GM12878 (cell line): ENCODE measurements around the gene RPS19BP1. TPM values are rescaled to one million over a fixed set of nuclear protein-coding genes. Genes with fewer than 3 reads are reported as not detected.

Experiments used
- ATAC-seq: fragments of 200-7000 bp; cut with Tn5 transposase; 3 replicates; pipeline ENCODE4 v1.9.1; 2020; ENCODE audit warnings: mild to moderate bottlenecking, moderate library complexity
- BruUV-seq: library from RNA; stranded (reverse); fragments of 400-500 nt; replicated peaks from 2 replicates; lab custom pipeline; 2021; lab: Mats Ljungman, UMichigan
- CTCF ChIA-PET: fragments of 300-600 bp; sonication (Branson Sonifier 250); formaldehyde crosslinking; extraction: SDS; loops from one replicate; lab custom pipeline; 2021; ENCODE audit warnings: inconsistent platforms; lab: Yijun Ruan, JAX
- POLR2A ChIA-PET: fragments of 350-600 bp; formaldehyde crosslinking; extraction: SDS; loops from one replicate; lab custom pipeline; 2021; ENCODE audit warnings: inconsistent platforms; lab: Charles Lee
- RAD21 ChIA-PET: fragments of 300-600 bp; sonication (Branson Sonifier 250); formaldehyde crosslinking; loops from one replicate; lab custom pipeline; 2023; ENCODE audit warnings: antibody characterized with exemption; ENCODE audit not compliant: unreplicated experiment; lab: Charles Lee
- SMC1A ChIA-PET: fragments of 300-600 bp; sonication (Branson Sonifier 250); formaldehyde crosslinking; loops from one replicate; lab custom pipeline; 2023; ENCODE audit not compliant: unreplicated experiment, uncharacterized antibody; lab: Charles Lee
- DNase-seq: peaks from one replicate; pipeline ENCODE4 v3.0.0-alpha.2; 2011; ENCODE audit warnings: low read depth, low spot score
- FAIRE-seq: peaks from 3 replicates; lab custom pipeline; 2011; peaks lifted over from hg19 to GRCh38; lab: Jason Lieb, UNC
- H2AFZ ChIP-seq: 2 replicates; pipeline ENCODE4 v1.6.0; 2011; ENCODE audit warnings: low read depth, low read length, control low read depth; ENCODE audit not compliant: control insufficient read depth
- H3K27ac ChIP-seq: 2 replicates; pipeline ENCODE4 v1.5.1; 2011; ENCODE audit warnings: control low read depth; ENCODE audit not compliant: control insufficient read depth, insufficient read depth
- H3K27me3 ChIP-seq, 2 experiments: replicated peaks in 1 of 2; 2 replicates each; pipeline versions ENCODE4 v1.6.0 to v1.6.1; 2011; ENCODE audit warnings: low read length in 1 of 2; ENCODE audit not compliant: control insufficient read depth in 2 of 2, insufficient read depth in 2 of 2
- H3K36me3 ChIP-seq, 2 experiments: 2 replicates each; pipeline ENCODE4 v1.5.1; 2011; ENCODE audit warnings: low read length in 1 of 2; ENCODE audit not compliant: control insufficient read depth in 2 of 2, insufficient read depth in 2 of 2
- H3K4me1 ChIP-seq: 2 replicates; pipeline ENCODE4 v1.6.1; 2011; ENCODE audit warnings: mild to moderate bottlenecking, low read length, moderate library complexity, mixed read lengths; ENCODE audit not compliant: control insufficient read depth, insufficient read depth
- H3K4me2 ChIP-seq: 2 replicates; pipeline ENCODE4 v1.6.0; 2011; ENCODE audit warnings: control low read depth; ENCODE audit not compliant: control insufficient read depth, insufficient read depth
- H3K4me3 ChIP-seq: fragments of 200-600 bp; sonication (generic); 2 replicates; pipeline ENCODE4 v1.5.1; 2016
- H3K79me2 ChIP-seq: 2 replicates; pipeline ENCODE4 v1.6.0; 2011; ENCODE audit warnings: low read length; ENCODE audit not compliant: control insufficient read depth, insufficient read depth
- H3K9ac ChIP-seq: 2 replicates; pipeline ENCODE4 v1.8.0; 2011; ENCODE audit warnings: low read length, control low read depth, mixed read lengths; ENCODE audit not compliant: control insufficient read depth, insufficient read depth
- H3K9me3 ChIP-seq: replicated peaks from 3 replicates; pipeline ENCODE4 v1.5.1; 2011; ENCODE audit warnings: mild to moderate bottlenecking, low read length; ENCODE audit not compliant: control insufficient read depth, insufficient read depth
- H4K20me1 ChIP-seq: 2 replicates; pipeline ENCODE4 v1.6.0; 2011; ENCODE audit not compliant: control insufficient read depth, insufficient read depth
- ATF7 ChIP-seq: fragments of 450-650 bp; IDR thresholded peaks from 2 replicates; pipeline ENCODE4 v1.6.1; 2016; ENCODE audit warnings: low read depth, mild to moderate bottlenecking
- CBX5 ChIP-seq: sonication (generic); IDR thresholded peaks from 2 replicates; pipeline ENCODE4 v1.6.1; 2016; ENCODE audit warnings: low read depth, moderate library complexity, mild to moderate bottlenecking, inconsistent platforms
- CREM ChIP-seq: IDR thresholded peaks from 2 replicates; pipeline ENCODE4 v1.6.1; 2014; ENCODE audit warnings: antibody characterized with exemption, low read depth
- EZH2 ChIP-seq: IDR thresholded peaks from 2 replicates; pipeline ENCODE4 v1.6.1; 2012; ENCODE audit warnings: low read depth, mild to moderate bottlenecking, control low read depth, inconsistent platforms, low read length, borderline replicate concordance; ENCODE audit not compliant: control insufficient read depth
- JUNB ChIP-seq: IDR thresholded peaks from 2 replicates; pipeline ENCODE4 v1.6.1; 2016; ENCODE audit warnings: antibody characterized with exemption, mild to moderate bottlenecking
- KLF5 ChIP-seq: fragments of 450-650 bp; IDR thresholded peaks from 2 replicates; pipeline ENCODE4 v1.6.1; 2014; ENCODE audit warnings: mild to moderate bottlenecking; ENCODE audit not compliant: partially characterized antibody
- MTA3 ChIP-seq: IDR thresholded peaks from 2 replicates; pipeline ENCODE4 v1.6.1; 2012; ENCODE audit warnings: low read length, inconsistent platforms, borderline replicate concordance
- MYC ChIP-seq: IDR thresholded peaks from 2 replicates; pipeline ENCODE4 v1.6.1; 2011; ENCODE audit warnings: mild to moderate bottlenecking, low read length, moderate library complexity, inconsistent platforms; ENCODE audit not compliant: insufficient read depth, insufficient replicate concordance, insufficient read length, severe bottlenecking
- PAX8 ChIP-seq: fragments of 450-650 bp; IDR thresholded peaks from 2 replicates; pipeline ENCODE4 v1.6.1; 2017; ENCODE audit warnings: mild to moderate bottlenecking, moderate library complexity
- RB1 ChIP-seq: fragments of 450-650 bp; formaldehyde crosslinking; IDR thresholded peaks from 2 replicates; pipeline ENCODE4 v1.6.1; 2017; ENCODE audit warnings: mild to moderate bottlenecking, borderline replicate concordance
- RFX5 ChIP-seq: IDR thresholded peaks from 2 replicates; pipeline ENCODE4 v1.6.1; 2011; ENCODE audit warnings: low read depth, low read length, improper control_type of control experiment
- SIN3A ChIP-seq: IDR thresholded peaks from 2 replicates; pipeline ENCODE4 v1.6.1; 2012; ENCODE audit warnings: low read depth, low read length, improper control_type of control experiment
- TCF3 ChIP-seq: IDR thresholded peaks from 2 replicates; pipeline ENCODE4 v1.6.1; 2012; ENCODE audit warnings: low read depth, mild to moderate bottlenecking, low read length, borderline replicate concordance; ENCODE audit not compliant: insufficient read depth
- ZNF384 ChIP-seq: IDR thresholded peaks from 2 replicates; pipeline ENCODE4 v1.6.1; 2012; ENCODE audit warnings: low read depth, mild to moderate bottlenecking, low read length, improper control_type of control experiment, borderline replicate concordance
- WGBS: methylation state at CpG from one replicate; pipeline ENCODE4 v1.1.6; 2016; ENCODE audit warnings: low lambda C conversion rate; ENCODE audit not compliant: insufficient replicate concordance, insufficient coverage; ENCODE audit errors: missing lambda C conversion rate; 5-methylcytosine and 5-hydroxymethylcytosine counted together
- in situ Hi-C: fragments of 300-500 bp; cut with MboI; formaldehyde crosslinking; loops from 9 replicates; pipeline ENCODE4 v1.14.3; 2018; ENCODE audit warnings: mixed read lengths
- intact Hi-C: fragments of 100-400 bp; cut with micrococcal nuclease; formaldehyde crosslinking; loops from one replicate; pipeline ENCODE4 v1.14.2; 2022; ENCODE audit not compliant: unreplicated experiment
- polyA plus RNA-seq, 11 experiments: library from polyadenylated mRNA; depleted of rRNA in 4 of 11; unstranded in 6 of 11; stranded (reverse) in 5 of 11; fragments of >200 nt; fragmentation: Nextera tagmentation in 4 of 11; fragmentation: Illumina TruSeq in 1 of 11; extraction: Ambion mirVana in 4 of 11; extraction: Trizol in 1 of 11; gene quantifications; 1 replicate in 1 of 11; 2 replicates in 10 of 11; pipeline versions ENCODE4 v1.2.1 to v1.2.3, GENCODE V29; 2011 to 2016; ENCODE audit warnings: inconsistent platforms in 2 of 11, missing spikeins in 2 of 11, low read depth in 1 of 11
- total RNA-seq, 4 experiments: library from RNA; depleted of rRNA in 3 of 4; stranded (reverse); fragments of >200 nt in 3 of 4; fragmentation: Illumina TruSeq in 1 of 4; extraction: Trizol in 1 of 4; gene quantifications; 2 replicates each; pipeline versions ENCODE4 v1.2.1 to v1.2.3, GENCODE V29; 2013 to 2021
- TF ChIP-seq, protein P1 (sequence below): fragments of 450-650 bp; formaldehyde crosslinking; IDR thresholded peaks from 2 replicates; pipeline ENCODE4 v1.5.0; 2022; ENCODE audit warnings: mild to moderate bottlenecking, missing genetic modification characterization
- TF ChIP-seq, protein P2 (sequence below): IDR thresholded peaks from 2 replicates; pipeline ENCODE4 v1.6.1; 2012; ENCODE audit warnings: low read length, inconsistent platforms
- TF ChIP-seq, protein P3 (sequence below): fragments of 450-650 bp; IDR thresholded peaks from 2 replicates; pipeline ENCODE4 v1.6.1; 2016; ENCODE audit warnings: mild to moderate bottlenecking
- TF ChIP-seq, protein P4 (sequence below): IDR thresholded peaks from 2 replicates; pipeline ENCODE4 v1.6.1; 2011; ENCODE audit warnings: borderline replicate concordance, low read depth, mild to moderate bottlenecking, moderate library complexity, mixed read lengths, low read length; ENCODE audit not compliant: insufficient read depth; ENCODE audit errors: extremely low read length

RPS19BP1 gene
- total and polyA plus RNA-seq, 10 of the 15 experiments (the other 5 are each of a cell fraction or from before 2014, with no cell fraction given): 2.7 to 206 (median 78.6) TPM

DNA sequence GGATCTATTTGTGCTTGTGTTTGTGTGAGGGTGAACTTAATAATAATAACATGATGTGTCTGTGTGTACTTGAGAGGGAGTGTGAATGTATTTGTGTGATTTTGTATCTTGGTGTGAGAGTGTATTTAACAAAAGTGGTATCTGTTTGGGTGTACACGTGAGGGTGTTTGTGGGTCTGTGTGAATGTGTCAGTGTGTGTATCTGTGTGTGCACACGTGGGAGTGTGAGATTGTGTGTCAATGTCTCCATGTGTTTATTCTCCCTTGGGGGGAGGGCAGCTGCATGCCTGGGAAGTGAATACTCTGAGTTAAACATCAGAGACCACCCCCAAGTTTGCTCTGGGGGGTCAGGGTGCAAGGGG is 15.0 kb upstream of the RPS19BP1 start:
- Histone ChIP-seq H3K27me3 (peaks cover 3 to 4% of the 10 kb centered on the region in 2 experiments; a peak in 2 of 4 replicates), H2AFZ (no peak overlapping the region), H4K20me1 (no peaks in the 10 kb centered on the region), H3K4me2 (no peak overlapping the region), H3K79me2 (no peaks in the 10 kb centered on the region), H3K27ac (no peak overlapping the region), H3K4me3 (no peak overlapping the region), H3K36me3 (no peaks in the 10 kb centered on the region), H3K9ac (no peak overlapping the region), H3K4me1 (no peaks in the 10 kb centered on the region), H3K9me3 (no peaks in the 10 kb centered on the region)
- POLR2A ChIA-PET: no interaction called here
- FAIRE-seq (no peak), ATAC-seq (no peak), DNase-seq (no peak)
- RAD21 ChIA-PET: no interaction called here
- intact Hi-C loops: no loop called here
- CTCF ChIA-PET: interaction anchor here (14.5 kb wide), 1 partner anchor 475 kb away, joined by 157 read pairs; no protein-coding TSS in a partner anchor
- TF ChIP-seq, protein P1, sequence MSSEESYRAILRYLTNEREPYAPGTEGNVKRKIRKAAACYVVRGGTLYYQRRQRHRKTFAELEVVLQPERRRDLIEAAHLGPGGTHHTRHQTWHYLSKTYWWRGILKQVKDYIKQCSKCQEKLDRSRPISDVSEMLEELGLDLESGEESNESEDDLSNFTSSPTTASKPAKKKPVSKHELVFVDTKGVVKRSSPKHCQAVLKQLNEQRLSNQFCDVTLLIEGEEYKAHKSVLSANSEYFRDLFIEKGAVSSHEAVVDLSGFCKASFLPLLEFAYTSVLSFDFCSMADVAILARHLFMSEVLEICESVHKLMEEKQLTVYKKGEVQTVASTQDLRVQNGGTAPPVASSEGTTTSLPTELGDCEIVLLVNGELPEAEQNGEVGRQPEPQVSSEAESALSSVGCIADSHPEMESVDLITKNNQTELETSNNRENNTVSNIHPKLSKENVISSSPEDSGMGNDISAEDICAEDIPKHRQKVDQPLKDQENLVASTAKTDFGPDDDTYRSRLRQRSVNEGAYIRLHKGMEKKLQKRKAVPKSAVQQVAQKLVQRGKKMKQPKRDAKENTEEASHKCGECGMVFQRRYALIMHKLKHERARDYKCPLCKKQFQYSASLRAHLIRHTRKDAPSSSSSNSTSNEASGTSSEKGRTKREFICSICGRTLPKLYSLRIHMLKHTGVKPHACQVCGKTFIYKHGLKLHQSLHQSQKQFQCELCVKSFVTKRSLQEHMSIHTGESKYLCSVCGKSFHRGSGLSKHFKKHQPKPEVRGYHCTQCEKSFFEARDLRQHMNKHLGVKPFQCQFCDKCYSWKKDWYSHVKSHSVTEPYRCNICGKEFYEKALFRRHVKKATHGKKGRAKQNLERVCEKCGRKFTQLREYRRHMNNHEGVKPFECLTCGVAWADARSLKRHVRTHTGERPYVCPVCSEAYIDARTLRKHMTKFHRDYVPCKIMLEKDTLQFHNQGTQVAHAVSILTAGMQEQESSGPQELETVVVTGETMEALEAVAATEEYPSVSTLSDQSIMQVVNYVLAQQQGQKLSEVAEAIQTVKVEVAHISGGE: no peak
- no peak for TF ChIP-seq EZH2
- TF ChIP-seq RFX5: no peak
- no peak for TF ChIP-seq MYC
- TF ChIP-seq ATF7: no peak
- no peak for TF ChIP-seq SIN3A
- no peak for TF ChIP-seq RB1
- no peak for TF ChIP-seq TCF3
- TF ChIP-seq CBX5: no peak
- no peak for TF ChIP-seq KLF5
- no peak for TF ChIP-seq PAX8
- TF ChIP-seq, protein P2, sequence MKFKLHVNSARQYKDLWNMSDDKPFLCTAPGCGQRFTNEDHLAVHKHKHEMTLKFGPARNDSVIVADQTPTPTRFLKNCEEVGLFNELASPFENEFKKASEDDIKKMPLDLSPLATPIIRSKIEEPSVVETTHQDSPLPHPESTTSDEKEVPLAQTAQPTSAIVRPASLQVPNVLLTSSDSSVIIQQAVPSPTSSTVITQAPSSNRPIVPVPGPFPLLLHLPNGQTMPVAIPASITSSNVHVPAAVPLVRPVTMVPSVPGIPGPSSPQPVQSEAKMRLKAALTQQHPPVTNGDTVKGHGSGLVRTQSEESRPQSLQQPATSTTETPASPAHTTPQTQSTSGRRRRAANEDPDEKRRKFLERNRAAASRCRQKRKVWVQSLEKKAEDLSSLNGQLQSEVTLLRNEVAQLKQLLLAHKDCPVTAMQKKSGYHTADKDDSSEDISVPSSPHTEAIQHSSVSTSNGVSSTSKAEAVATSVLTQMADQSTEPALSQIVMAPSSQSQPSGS: no peak
- TF ChIP-seq, protein P3, sequence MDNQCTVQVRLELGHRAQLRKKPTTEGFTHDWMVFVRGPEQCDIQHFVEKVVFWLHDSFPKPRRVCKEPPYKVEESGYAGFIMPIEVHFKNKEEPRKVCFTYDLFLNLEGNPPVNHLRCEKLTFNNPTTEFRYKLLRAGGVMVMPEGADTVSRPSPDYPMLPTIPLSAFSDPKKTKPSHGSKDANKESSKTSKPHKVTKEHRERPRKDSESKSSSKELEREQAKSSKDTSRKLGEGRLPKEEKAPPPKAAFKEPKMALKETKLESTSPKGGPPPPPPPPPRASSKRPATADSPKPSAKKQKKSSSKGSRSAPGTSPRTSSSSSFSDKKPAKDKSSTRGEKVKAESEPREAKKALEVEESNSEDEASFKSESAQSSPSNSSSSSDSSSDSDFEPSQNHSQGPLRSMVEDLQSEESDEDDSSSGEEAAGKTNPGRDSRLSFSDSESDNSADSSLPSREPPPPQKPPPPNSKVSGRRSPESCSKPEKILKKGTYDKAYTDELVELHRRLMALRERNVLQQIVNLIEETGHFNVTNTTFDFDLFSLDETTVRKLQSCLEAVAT: no peak
- TF ChIP-seq MTA3: no peak
- no peak for TF ChIP-seq CREM
- no peak for TF ChIP-seq JUNB
- TF ChIP-seq, protein P4, sequence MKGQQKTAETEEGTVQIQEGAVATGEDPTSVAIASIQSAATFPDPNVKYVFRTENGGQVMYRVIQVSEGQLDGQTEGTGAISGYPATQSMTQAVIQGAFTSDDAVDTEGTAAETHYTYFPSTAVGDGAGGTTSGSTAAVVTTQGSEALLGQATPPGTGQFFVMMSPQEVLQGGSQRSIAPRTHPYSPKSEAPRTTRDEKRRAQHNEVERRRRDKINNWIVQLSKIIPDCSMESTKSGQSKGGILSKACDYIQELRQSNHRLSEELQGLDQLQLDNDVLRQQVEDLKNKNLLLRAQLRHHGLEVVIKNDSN: no peak
- no peak for TF ChIP-seq ZNF384
- SMC1A ChIA-PET: no interaction called here
- in situ Hi-C loops: no loop called here
- 0% methylated on average over 2 of the region's 2 CpGs for WGBS
- BruUV-seq: no TSS peak
